ENCODE results near the gene HES3.
"Not testable (repeated sequence)": the region's sequence is repeated elsewhere in the genome, so short reads cannot be mapped to it uniquely, and the experiment has no call there.

HES3 gene

GRCh38 chr1:6219641-6220040 is 24.3 kb upstream of the HES3 start:
- not testable (repeated sequence) for DNase-seq (ENCODE audit: low spot score)

DNA sequence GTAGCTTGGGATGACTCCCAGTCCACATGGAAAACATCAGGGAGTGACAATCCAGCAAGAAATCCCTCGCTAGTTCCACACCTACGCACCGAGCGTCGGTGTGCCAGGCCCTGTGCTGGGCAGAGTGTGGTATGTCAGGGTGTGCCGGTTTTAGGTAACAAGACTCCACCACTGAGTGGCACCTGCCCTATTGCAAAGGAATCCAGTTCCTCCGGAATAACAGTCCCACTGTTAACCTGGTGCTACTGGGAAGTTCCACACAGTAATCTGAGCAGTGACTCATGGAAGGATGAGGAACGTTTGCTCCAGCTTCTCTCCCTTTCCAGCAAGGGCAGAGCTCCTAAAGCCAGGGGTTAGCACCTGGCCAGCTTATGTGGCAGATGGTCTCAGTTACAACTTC is 23.7 kb upstream of the HES3 start:
- no peak for DNase-seq (ENCODE audit: low spot score)

DNA sequence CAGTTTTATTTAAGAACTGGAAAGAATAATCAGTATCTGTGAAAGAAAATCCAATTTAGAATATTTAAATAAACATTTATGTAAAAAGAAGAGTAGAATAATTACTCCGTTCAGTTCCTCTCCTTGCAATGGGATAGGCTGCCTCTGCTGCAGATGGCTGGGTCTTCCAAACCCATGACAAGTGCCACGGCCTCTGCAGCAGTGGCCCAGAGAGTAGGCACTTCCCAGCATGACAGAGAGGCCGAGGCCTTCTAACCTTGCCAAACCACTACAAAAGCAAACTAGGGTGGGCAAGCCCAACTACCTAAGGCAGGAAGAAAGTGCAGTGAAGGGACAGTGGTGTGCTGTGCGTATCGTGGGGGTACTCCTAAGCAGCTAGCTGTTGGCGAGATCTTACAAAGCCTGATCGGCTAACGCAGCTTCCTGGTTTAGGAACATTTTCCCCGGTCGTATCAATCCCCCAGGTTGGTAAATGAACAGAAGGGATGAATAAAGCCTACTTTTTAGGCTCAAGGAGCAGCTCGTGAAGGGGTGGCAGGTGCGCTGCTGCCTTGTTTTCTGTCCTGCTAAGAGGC is 22.7 kb upstream of the HES3 start:
- no peak for DNase-seq (ENCODE audit: low spot score)

DNA sequence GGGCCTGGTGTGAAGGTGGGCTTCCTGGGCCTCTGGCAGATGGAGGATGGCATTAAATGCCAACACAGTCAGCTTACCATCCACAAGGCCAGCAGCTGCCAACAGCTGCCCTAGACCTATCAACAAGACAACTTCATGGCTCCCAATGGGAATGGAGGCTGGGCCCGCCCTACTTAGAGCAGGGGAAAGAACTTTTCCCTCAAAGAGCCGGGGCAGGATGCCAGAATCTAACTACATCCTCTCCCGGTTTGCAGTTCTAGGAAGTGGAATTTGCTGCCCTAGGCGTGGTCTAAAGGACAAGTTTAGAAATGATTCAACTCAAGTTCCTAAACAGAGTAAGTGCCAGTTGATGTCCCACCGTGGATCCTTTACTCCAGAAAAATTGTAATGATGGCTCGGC is 21.3 kb upstream of the HES3 start:
- DNase-seq (ENCODE audit: low spot score): no peak

GRCh38 chr1:6223617-6224016 is 20.4 kb upstream of the HES3 start:
- no peak for DNase-seq (ENCODE audit: low spot score)

DNA sequence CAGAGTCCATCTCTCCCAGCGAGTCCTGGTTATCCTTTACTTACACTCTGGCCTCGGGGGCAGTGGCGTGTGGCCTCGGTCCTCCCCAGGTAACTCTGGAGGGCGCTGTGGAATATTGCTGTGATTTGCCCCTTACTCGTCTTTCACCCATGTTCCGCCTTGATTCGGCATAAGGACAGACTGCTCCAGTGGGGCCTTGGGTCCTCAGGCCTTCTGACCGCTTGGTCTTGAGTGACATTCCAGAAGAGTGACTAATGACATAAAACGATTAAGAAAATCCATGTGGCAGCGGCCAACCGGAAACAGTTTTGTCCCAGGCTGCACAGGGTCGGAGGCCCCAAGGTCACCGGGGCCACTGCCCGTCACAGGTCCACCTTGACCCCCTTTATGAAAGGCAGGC is 19.3 kb upstream of the HES3 start:
- DNase-seq (ENCODE audit: low spot score): no peak

DNA sequence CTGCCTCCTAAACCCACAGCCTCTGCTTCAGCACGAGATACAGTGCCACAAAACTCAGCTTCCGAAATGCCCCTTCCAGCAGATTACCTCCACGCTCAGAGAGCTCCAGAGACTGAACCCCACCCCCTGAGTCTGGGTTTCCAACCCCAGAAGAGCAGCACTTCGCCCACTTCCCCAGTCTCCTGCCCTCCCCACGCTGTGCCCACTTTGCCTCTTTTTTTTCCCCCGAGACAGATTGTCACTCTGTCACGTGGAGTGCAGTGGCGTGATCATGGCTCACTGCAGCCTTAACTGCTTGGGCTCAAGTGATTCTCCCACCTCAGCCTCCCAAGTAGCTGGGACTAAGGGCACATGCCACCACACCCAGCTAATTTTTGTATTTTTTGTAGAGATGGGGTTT is 18.3 kb upstream of the HES3 start:
- no peak for DNase-seq (ENCODE audit: low spot score)

- no peak for DNase-seq (ENCODE audit: low spot score)
These were observed 10.6 kb upstream of the HES3 start for GRCh38 chr1:6233376-6233775.

GRCh38 chr1:6234502-6235295 is 9.3 kb upstream of the HES3 start:
- no peak for DNase-seq (ENCODE audit: low spot score)

GRCh38 chr1:6235296-6235677 is 8.7 kb upstream of the HES3 start:
- DNase-seq (ENCODE audit: low spot score): no peak

DNA sequence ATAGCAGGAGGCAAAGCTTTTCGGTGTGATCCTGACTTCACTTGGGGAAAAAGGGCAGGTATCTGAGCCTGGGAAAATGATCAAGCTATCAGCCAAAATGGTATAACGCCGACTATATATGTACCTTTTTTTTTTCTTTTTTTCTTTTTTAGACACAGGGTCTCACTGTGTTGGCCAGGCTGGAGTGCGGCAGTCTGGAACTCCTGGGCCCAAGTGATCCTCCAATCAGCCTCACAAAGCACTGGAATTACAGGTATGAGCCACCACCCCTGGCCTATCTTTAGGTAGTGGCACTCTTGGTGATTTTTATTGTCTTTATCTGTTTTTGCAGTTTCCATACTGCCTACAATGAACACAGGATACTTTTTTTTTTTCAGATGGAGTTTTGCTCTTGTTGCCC is 6.9 kb upstream of the HES3 start:
- no peak for DNase-seq (ENCODE audit: low spot score)

GRCh38 chr1:6239213-6239752 is 4.7 kb upstream of the HES3 start:
- no peak for DNase-seq (ENCODE audit: low spot score)

- DNase-seq (ENCODE audit: low spot score): no peak
These were observed 3.8 kb upstream of the HES3 start for GRCh38 chr1:6239950-6240768.

GRCh38 chr1:6241107-6241886 is 2.7 kb upstream of the HES3 start:
- DNase-seq (ENCODE audit: low spot score): no peak

DNA sequence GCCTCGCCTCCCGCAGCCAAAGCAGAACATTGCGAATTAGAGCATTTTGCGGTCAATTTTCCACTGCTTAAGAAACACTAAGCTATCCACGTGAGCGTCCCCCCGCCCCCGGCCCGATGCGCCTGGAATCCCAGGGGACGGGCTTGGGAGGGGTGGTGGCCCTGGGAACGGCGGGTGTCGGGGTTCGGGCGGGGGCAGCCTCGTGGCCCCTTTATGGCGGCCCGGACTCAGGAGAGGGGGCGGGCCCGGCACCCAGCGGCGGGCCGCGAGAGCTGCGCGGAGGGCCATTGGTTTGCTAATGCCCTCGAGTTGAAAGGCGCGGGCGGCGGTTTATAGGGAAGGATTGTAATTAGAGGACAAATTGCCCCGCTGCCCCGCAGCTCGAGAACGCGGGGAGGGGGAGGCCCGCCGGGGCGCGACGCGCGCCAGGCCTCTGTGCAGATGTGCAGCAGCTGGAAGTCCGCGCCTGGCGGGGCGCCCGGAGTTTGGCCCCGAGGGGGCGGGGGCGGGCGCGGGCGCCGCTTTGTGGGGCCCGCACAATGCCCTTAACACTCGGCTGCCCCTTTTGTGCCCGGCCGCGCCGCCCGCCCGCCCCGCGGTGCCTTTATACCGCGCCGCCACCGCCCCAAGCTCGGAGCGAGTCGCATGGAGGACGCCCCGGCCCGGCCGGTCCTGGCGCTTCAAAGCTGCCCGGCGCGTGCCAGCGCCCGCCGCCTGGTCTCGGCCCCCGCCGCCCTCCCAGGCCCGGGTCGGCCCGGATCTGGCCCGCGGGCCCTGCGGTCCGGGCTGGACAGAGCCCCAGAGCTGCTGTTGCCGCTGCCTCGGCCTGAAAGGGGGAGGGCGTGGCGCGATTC is 1.9 kb upstream of the HES3 start:
- DNase-seq (ENCODE audit: low spot score): no peak

DNA sequence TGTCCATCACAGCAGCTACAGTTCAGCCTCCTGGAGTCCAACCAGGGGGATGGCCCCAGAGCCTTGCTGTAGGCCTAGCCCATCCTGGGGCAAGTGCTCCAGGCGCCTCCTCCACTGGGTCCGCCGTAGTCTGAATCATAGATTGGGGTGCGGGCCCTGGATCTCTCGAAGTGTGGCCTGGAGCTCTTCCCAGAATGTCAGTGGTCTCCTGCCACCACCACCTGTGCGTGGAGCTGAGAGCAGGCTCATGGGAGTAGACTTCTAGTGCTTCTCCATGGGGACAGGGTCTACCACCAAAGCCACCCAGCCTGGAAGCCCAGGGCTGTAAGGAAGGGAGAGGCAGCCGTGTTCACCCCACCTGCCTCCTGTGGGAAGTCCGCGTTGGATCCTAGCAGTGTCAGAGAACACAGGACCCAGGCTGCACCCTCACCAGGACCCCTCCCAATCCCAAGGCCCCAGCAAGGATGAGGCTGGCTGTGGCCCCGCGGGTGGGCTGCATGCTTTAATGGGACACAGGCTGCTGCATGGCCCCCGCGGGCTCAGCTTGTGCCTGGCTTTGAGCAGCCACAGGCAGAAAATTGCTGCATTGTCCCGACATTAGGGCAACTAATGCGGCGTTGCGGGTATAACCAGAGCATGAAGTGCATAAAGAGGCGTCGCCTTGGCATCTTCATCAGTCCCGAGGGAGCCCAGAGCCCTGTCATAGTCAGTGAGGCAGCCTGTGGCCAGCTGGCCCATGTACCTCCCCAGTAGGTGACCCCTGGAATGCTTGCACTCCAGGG is 735 bp upstream of the HES3 start:
- DNase-seq (ENCODE audit: low spot score): no peak

GRCh38 chr1:6244401-6245049 is 546 bp downstream of the HES3 start:
- DNase-seq (ENCODE audit: low spot score): no peak

- peak; percentile 81 for DNase-seq (ENCODE audit: low spot score)
These were observed 1.3 kb downstream of the HES3 start for GRCh38 chr1:6245086-6245868.
